ENCODE measurements around the gene LATS2. TPM values are rescaled to one million over a fixed set of nuclear protein-coding genes. Genes with fewer than 3 reads are reported as not detected.

Gene LATS2
- total RNA-seq, 1 experiment from 2014 or later = 3.9 TPM

Other genes starting within 250 kb of the LATS2 start
- 8.3 and 10.4 TPM in 2 replicates for gene XPO4, start 158.8 kb downstream of the LATS2 start, total RNA-seq (2014; rRNA removed; shearing (Covaris generic))
- gene SAP18, start 78.5 kb upstream of the LATS2 start, total RNA-seq (2014; rRNA removed; shearing (Covaris generic)) = 46.5 and 64.0 TPM in 2 replicates
- gene SKA3, start 115.0 kb upstream of the LATS2 start, total RNA-seq (2014; rRNA removed; shearing (Covaris generic)) = 15.9 and 24.5 TPM in 2 replicates
- gene MRPL57, start 115.1 kb upstream of the LATS2 start, total RNA-seq (2014; rRNA removed; shearing (Covaris generic)) = 24.3 and 28.0 TPM in 2 replicates